Thoracic aorta (tissue), 2 donors: ENCODE measurements around the gene TMCC1. TPM values are rescaled to one million over a fixed set of nuclear protein-coding genes. Genes with fewer than 3 reads are reported as not detected.

Experiments
- ATAC-seq: fragments of 150-250 bp; one replicate; pipeline ENCODE4 v1.8.0; 2017; ENCODE audit warnings: low read depth; ENCODE audit not compliant: insufficient number of reproducible peaks, low FRiP score
- DNase-seq: peaks from one replicate; pipeline ENCODE4 v3.0.0-alpha.2; 2020; ENCODE audit warnings: low spot score
- H3K27ac ChIP-seq, 2 donors: fragments of 200-600 bp; sonication (generic); 1 replicate in 1 of 2; 2 replicates in 1 of 2; pipeline ENCODE4 v1.5.1; 2016; ENCODE audit warnings: mild to moderate bottlenecking in 2 of 2, moderate library complexity in 2 of 2
- H3K27me3 ChIP-seq: fragments of 200-600 bp; sonication (generic); replicated peaks from 2 replicates; pipeline ENCODE4 v1.6.0; 2016; ENCODE audit warnings: mild to moderate bottlenecking; ENCODE audit not compliant: insufficient read depth
- H3K36me3 ChIP-seq: fragments of 200-600 bp; sonication (generic); one replicate; pipeline ENCODE4 v1.5.1; 2016
- H3K4me1 ChIP-seq, 2 donors: fragments of 200-600 bp; sonication (generic); 1 replicate in 1 of 2; 2 replicates in 1 of 2; pipeline versions ENCODE4 v1.5.1 to v1.6.0; 2016; ENCODE audit warnings: low read depth in 2 of 2, mild to moderate bottlenecking in 1 of 2; ENCODE audit not compliant: control insufficient read depth in 1 of 2
- H3K4me3 ChIP-seq: fragments of 200-600 bp; sonication (generic); 2 replicates; pipeline ENCODE4 v1.5.1; 2016; ENCODE audit warnings: mild to moderate bottlenecking
- H3K9me3 ChIP-seq: fragments of 200-600 bp; sonication (generic); 2 replicates; pipeline ENCODE4 v1.5.1; 2016
- CTCF ChIP-seq: fragments of 200-600 bp; sonication (generic); IDR thresholded peaks from one replicate; pipeline ENCODE4 v1.5.1; 2019; ENCODE audit warnings: antibody characterized with exemption
- total RNA-seq, 2 donors: library from RNA; depleted of rRNA; stranded (reverse); fragments of >200 nt; gene quantifications; one replicate each; pipeline versions ENCODE4 v1.1.0 to v1.2.3, GENCODE V29; 2016

The TMCC1 gene
- total RNA-seq, 2 donors from 2014 or later: 16.9 to 17.7 TPM

- Histone ChIP-seq H3K9me3 (no peaks in the 10 kb centered on the region), H3K4me3 (no peak overlapping the region), H3K27ac (no peak overlapping the region), H3K36me3 (no peaks in the 10 kb centered on the region), H3K4me1 (peaks cover 0 to 3% of the 10 kb centered on the region in 2 donors), H3K27me3 (no peaks in the 10 kb centered on the region)
- no peak for TF ChIP-seq CTCF
- DNase-seq: no peak
- ATAC-seq: no peak
Measured at GRCh38 chr3:129769616-129770015, 123.9 kb downstream of the TMCC1 start.

- no peaks in the 10 kb centered on the region for H3K9me3 ChIP-seq
- DNase-seq (no peak), ATAC-seq (no peak)
- no peaks in the 10 kb centered on the region for H3K27me3 ChIP-seq
- no peak overlapping the region for H3K27ac ChIP-seq
- no peaks in the 10 kb centered on the region for H3K36me3 ChIP-seq
- no peak for TF ChIP-seq CTCF
- H3K4me3 ChIP-seq: no peak overlapping the region
- peaks cover 0 to 3% of the 10 kb centered on the region in 2 donors for H3K4me1 ChIP-seq
Measured at GRCh38 chr3:129768728-129769127, 124.8 kb downstream of the TMCC1 start.

- no peak overlapping the region for H3K27ac ChIP-seq
- H3K36me3 ChIP-seq: no peaks in the 10 kb centered on the region
- no peak for DNase-seq
- ATAC-seq: no peak
- no peak overlapping the region for H3K4me3 ChIP-seq
- no peaks in the 10 kb centered on the region for H3K4me1 ChIP-seq
- no peaks in the 10 kb centered on the region for H3K9me3 ChIP-seq
- H3K27me3 ChIP-seq: no peaks in the 10 kb centered on the region
- TF ChIP-seq CTCF: no peak
Measured at GRCh38 chr3:129766135-129766534, 127.4 kb downstream of the TMCC1 start.

- Histone ChIP-seq H3K9me3 (no peaks in the 10 kb centered on the region), H3K4me3 (no peak overlapping the region), H3K36me3 (no peaks in the 10 kb centered on the region), H3K4me1 (no peaks in the 10 kb centered on the region), H3K27me3 (no peaks in the 10 kb centered on the region), H3K27ac (no peak overlapping the region)
- no peak for ATAC-seq
- DNase-seq: no peak
- TF ChIP-seq CTCF: no peak
Measured at GRCh38 chr3:129764090-129764489, 129.4 kb downstream of the TMCC1 start.

- TF ChIP-seq CTCF: no peak
- Histone ChIP-seq H3K9me3 (no peaks in the 10 kb centered on the region), H3K4me3 (no peak overlapping the region), H3K27me3 (no peaks in the 10 kb centered on the region), H3K27ac (no peak overlapping the region), H3K4me1 (peaks cover 0 to 4% of the 10 kb centered on the region in 2 donors), H3K36me3 (no peaks in the 10 kb centered on the region)
- ATAC-seq: no peak
- no peak for DNase-seq
Measured at GRCh38 chr3:129758785-129759320, 134.7 kb downstream of the TMCC1 start.
